SH-SY5Y (cell line): ENCODE measurements around the gene LRIG2.

Experiments used
- GATA2 ChIP-seq: IDR thresholded peaks from 2 replicates; pipeline ENCODE4 v1.6.1; 2011; ENCODE audit warnings: mild to moderate bottlenecking, low read depth, low read length
- GATA3 ChIP-seq: IDR thresholded peaks from 2 replicates; pipeline ENCODE4 v1.6.1; 2011; ENCODE audit warnings: low read depth, mild to moderate bottlenecking, low read length, moderate library complexity

GRCh38 chr1:113138778-113139177 lies 65.8 kb downstream of the LRIG2 start:
- TF ChIP-seq GATA2 (no peak), GATA3 (no peak)
